ENCODE measurements around the gene ARSK. TPM values are rescaled to one million over a fixed set of nuclear protein-coding genes. Genes with fewer than 3 reads are reported as not detected.

The ARSK gene
- total RNA-seq, 6 donors from 2014 or later = 2.1 to 11.0 (median 3.9) TPM

DNA sequence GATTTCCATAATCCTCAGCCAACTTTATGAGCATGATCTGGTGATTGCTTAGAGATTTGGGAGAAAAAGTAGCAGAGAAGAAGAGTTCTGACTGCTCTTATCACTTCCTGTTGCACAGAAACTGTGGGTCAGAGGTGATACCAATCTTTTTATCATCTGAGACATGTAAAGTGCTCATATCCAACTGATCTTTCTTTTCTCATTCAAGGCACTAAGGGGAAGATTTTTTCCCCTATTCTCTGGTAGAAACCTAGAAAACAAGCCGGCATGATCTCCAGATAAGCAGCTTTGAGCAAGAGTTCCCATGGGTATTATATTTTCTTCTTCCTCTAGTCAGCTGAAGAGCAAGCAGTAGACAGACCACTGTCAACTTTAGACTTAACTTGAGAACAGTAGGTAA lies 36.0 kb downstream of the ARSK start:
- TF ChIP-seq, protein P1, sequence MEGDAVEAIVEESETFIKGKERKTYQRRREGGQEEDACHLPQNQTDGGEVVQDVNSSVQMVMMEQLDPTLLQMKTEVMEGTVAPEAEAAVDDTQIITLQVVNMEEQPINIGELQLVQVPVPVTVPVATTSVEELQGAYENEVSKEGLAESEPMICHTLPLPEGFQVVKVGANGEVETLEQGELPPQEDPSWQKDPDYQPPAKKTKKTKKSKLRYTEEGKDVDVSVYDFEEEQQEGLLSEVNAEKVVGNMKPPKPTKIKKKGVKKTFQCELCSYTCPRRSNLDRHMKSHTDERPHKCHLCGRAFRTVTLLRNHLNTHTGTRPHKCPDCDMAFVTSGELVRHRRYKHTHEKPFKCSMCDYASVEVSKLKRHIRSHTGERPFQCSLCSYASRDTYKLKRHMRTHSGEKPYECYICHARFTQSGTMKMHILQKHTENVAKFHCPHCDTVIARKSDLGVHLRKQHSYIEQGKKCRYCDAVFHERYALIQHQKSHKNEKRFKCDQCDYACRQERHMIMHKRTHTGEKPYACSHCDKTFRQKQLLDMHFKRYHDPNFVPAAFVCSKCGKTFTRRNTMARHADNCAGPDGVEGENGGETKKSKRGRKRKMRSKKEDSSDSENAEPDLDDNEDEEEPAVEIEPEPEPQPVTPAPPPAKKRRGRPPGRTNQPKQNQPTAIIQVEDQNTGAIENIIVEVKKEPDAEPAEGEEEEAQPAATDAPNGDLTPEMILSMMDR (IDR thresholded peaks at IDR 0.05) = no peak
- TF ChIP-seq EP300 (IDR thresholded peaks at IDR 0.05) (no peak), POLR2AphosphoS5 (IDR thresholded peaks at IDR 0.05) (no peak), POLR2A (IDR thresholded peaks at IDR 0.05) (no peak)
- DNase-seq (no peak), ATAC-seq (ENCODE audit: low FRiP score in 2 of 2) (no peak)
- no peak overlapping the region for H3K27ac ChIP-seq
- no peaks in the 10 kb centered on the region for H3K4me1 ChIP-seq
- H3K4me3 ChIP-seq = no peak overlapping the region
- H3K9me3 ChIP-seq = no peaks in the 10 kb centered on the region
- H3K36me3 ChIP-seq = no peaks in the 10 kb centered on the region
- WGBS, 2 donors = 85 to 90% methylated on average over 1 of the region's 1 CpG
- no peaks in the 10 kb centered on the region for H3K27me3 ChIP-seq

DNA sequence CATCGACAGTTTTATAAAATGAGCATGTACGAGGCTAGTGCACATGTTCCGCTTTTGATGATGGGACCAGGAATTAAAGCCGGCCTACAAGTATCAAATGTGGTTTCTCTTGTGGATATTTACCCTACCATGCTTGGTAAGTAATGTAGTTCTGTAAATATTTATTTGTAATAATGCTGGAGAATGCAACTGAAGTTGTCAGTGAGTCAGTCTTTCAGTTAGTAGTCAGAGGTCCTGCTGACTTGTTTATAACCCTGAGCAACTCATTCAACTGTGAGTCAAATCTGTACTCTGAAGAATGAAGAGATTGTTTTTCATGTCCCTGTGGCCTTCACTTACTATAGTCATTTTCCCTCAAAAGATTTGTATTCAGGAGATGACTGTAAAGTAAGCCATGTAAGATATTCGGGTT lies 36.6 kb downstream of the ARSK start:
- H3K27ac ChIP-seq = no peak overlapping the region
- ATAC-seq (ENCODE audit: low FRiP score in 2 of 2) (no peak), DNase-seq (no peak)
- no peaks in the 10 kb centered on the region for H3K4me1 ChIP-seq
- 91 to 93% methylated on average over 5 of the region's 5 CpGs for WGBS, 2 donors
- TF ChIP-seq, protein P1 (IDR thresholded peaks at IDR 0.05) = no peak
- TF ChIP-seq POLR2AphosphoS5 (IDR thresholded peaks at IDR 0.05) (no peak), POLR2A (IDR thresholded peaks at IDR 0.05) (no peak), EP300 (IDR thresholded peaks at IDR 0.05) (no peak)
- H3K4me3 ChIP-seq = no peak overlapping the region
- H3K9me3 ChIP-seq = no peaks in the 10 kb centered on the region
- H3K36me3 ChIP-seq = no peaks in the 10 kb centered on the region
- no peaks in the 10 kb centered on the region for H3K27me3 ChIP-seq

DNA sequence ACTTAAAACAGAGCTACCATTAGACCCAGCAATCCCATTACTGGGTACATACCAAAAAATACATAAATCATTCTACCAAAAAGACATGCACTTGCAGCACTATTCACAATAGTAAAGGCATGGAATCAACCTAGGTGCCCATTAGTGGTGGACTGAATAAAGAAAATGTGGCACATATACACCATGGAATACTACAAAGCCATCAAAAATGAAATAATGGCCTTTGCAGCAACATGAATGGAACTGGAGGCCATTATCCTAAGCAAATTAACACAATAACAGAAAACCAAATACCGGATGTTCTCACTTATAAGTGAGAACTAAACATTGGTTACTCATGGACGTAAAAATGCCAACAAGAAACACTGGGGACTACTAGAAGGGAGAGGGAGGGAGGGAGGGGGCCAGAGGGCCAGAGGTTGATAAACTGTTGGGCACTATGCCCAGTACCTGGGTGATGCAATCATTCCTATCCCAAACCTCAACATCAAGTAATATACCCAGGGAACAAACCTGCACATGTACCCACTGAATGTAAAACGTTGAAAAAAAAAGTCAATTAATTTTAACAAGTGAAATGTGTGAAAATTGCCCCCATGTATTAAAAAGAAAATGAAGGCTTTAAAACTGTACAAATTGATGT lies 40.5 kb downstream of the ARSK start:
- Histone ChIP-seq H3K36me3 (no peaks in the 10 kb centered on the region), H3K4me3 (no peak overlapping the region), H3K27me3 (no peaks in the 10 kb centered on the region), H3K9me3 (no peaks in the 10 kb centered on the region), H3K4me1 (no peaks in the 10 kb centered on the region), H3K27ac (no peak overlapping the region)
- WGBS, 2 donors = 87 to 95% methylated on average over 3 of the region's 3 CpGs
- DNase-seq = peak in 1 of 2 donors; percentile 28
- no peak for TF ChIP-seq POLR2AphosphoS5 (IDR thresholded peaks at IDR 0.05)
- TF ChIP-seq EP300 (IDR thresholded peaks at IDR 0.05) = no peak
- TF ChIP-seq, protein P1 (IDR thresholded peaks at IDR 0.05) = no peak
- no peak for ATAC-seq (ENCODE audit: low FRiP score in 2 of 2)

DNA sequence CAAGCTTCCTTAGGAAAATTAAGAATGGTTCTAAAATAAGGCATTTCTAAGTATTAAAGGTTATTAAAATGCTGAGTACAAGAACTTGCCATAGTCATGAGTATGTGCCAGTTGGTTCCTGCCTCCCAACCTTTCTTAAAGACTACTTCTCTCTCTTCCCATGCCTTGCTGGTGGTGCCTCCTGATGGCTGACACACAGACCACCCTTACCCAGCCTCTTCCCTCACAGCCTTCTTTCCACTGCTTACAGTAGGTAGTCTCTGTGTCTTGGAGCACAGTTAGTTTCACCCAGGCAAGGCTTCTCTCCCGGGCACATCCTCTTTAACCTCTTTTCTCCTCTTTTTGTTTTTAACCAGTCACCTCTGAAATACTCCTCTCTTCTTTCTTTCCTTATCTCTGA lies 44.4 kb downstream of the ARSK start:
- no peak overlapping the region for H3K4me3 ChIP-seq
- H3K27ac ChIP-seq = no peak overlapping the region
- 92 to 94% methylated on average over 1 of the region's 1 CpG for WGBS, 2 donors
- peaks cover 0 to 13% (median 0%) of the 10 kb centered on the region in 4 donors for H3K36me3 ChIP-seq
- no peak for ATAC-seq (ENCODE audit: low FRiP score in 2 of 2)
- DNase-seq = no peak
- no peaks in the 10 kb centered on the region for H3K9me3 ChIP-seq
- TF ChIP-seq, protein P1 (IDR thresholded peaks at IDR 0.05) = no peak
- no peak for TF ChIP-seq EP300 (IDR thresholded peaks at IDR 0.05)
- no peak for TF ChIP-seq POLR2A (IDR thresholded peaks at IDR 0.05)
- no peak for TF ChIP-seq POLR2AphosphoS5 (IDR thresholded peaks at IDR 0.05)
- no peaks in the 10 kb centered on the region for H3K27me3 ChIP-seq
- no peaks in the 10 kb centered on the region for H3K4me1 ChIP-seq

DNA sequence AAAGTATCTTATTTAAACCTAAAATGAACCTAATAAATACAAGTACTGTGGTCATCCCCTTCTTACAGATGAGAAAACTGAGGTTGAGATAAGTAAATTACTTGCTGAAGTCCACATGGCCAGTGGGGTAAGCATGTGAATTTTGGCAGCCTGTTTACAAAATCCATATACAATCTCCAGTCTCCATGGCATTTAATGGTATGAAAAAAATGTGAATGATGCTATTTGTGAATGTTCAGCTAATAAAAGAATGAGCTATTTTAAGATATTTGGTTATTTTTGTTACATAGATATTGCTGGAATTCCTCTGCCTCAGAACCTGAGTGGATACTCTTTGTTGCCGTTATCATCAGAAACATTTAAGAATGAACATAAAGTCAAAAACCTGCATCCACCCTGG lies 45.7 kb downstream of the ARSK start:
- Histone ChIP-seq H3K27ac (no peak overlapping the region), H3K4me1 (no peaks in the 10 kb centered on the region)
- WGBS, 2 donors = 88 to 96% methylated on average over 1 of the region's 1 CpG

More for the DNA sequence above, 45.7 kb downstream of the ARSK start:
- TF ChIP-seq, protein P1 (IDR thresholded peaks at IDR 0.05) = no peak
- no peak for TF ChIP-seq POLR2AphosphoS5 (IDR thresholded peaks at IDR 0.05)
- TF ChIP-seq EP300 (IDR thresholded peaks at IDR 0.05) = no peak
- TF ChIP-seq POLR2A (IDR thresholded peaks at IDR 0.05) = no peak
- H3K9me3 ChIP-seq = no peaks in the 10 kb centered on the region
- DNase-seq = no peak
- ATAC-seq (ENCODE audit: low FRiP score in 2 of 2) = no peak
- no peak overlapping the region for H3K4me3 ChIP-seq
- peaks cover 0 to 13% (median 0%) of the 10 kb centered on the region in 4 donors for H3K36me3 ChIP-seq
- no peaks in the 10 kb centered on the region for H3K27me3 ChIP-seq

Measured in upper lobe of left lung (tissue), 6 donors.